IPS-NIHi11 (cell line): Measurements from ENCODE around the gene SPTB.

ENCODE experiments used
- DNase-seq: peaks from one replicate; pipeline ENCODE4 v3.0.0; 2012; ENCODE audit warnings: mixed read lengths, low spot score

SPTB gene

GRCh38 chr14:64748995-64749714 is 130.6 kb downstream of the SPTB start:
- DNase-seq, result no peak

- no peak for DNase-seq
These were observed 131.2 kb downstream of the SPTB start for GRCh38 chr14:64748521-64748920.

GRCh38 chr14:64747327-64747726 is 132.4 kb downstream of the SPTB start:
- no peak for DNase-seq

- DNase-seq, result no peak
These were observed 133.1 kb downstream of the SPTB start for GRCh38 chr14:64746298-64747250.

- DNase-seq, result no peak
These were observed 134.1 kb downstream of the SPTB start for GRCh38 chr14:64745511-64746091.

GRCh38 chr14:64743061-64743460 is 136.6 kb downstream of the SPTB start:
- no peak for DNase-seq

- DNase-seq, result no peak
These were observed 137.7 kb downstream of the SPTB start for GRCh38 chr14:64741961-64742360.

GRCh38 chr14:64741200-64741599 is 138.5 kb downstream of the SPTB start:
- DNase-seq, result no peak

GRCh38 chr14:64738281-64738804 is 141.4 kb downstream of the SPTB start:
- DNase-seq, result no peak

- no peak for DNase-seq
These were observed 142.1 kb downstream of the SPTB start for GRCh38 chr14:64737391-64738280.

GRCh38 chr14:64736271-64737169 is 143.2 kb downstream of the SPTB start:
- DNase-seq, result peak; percentile 78

- no peak for DNase-seq
These were observed 144.7 kb downstream of the SPTB start for GRCh38 chr14:64734990-64735389.

GRCh38 chr14:64733899-64734298 is 145.8 kb downstream of the SPTB start:
- no peak for DNase-seq

GRCh38 chr14:64733321-64733720 is 146.4 kb downstream of the SPTB start:
- DNase-seq, result no peak

- no peak for DNase-seq
These were observed 147.1 kb downstream of the SPTB start for GRCh38 chr14:64732536-64733120.

GRCh38 chr14:64732066-64732465 is 147.6 kb downstream of the SPTB start:
- DNase-seq, result no peak

- no peak for DNase-seq
These were observed 148.5 kb downstream of the SPTB start for GRCh38 chr14:64731141-64731581.

GRCh38 chr14:64730681-64731080 is 149.0 kb downstream of the SPTB start:
- no peak for DNase-seq

GRCh38 chr14:64730061-64730440 is 149.7 kb downstream of the SPTB start:
- no peak for DNase-seq
